ENCODE measurements around the gene INTS11. TPM values are rescaled to one million over a fixed set of nuclear protein-coding genes. Genes with fewer than 3 reads are reported as not detected.

The INTS11 gene
- total and polyA plus RNA-seq, 4 donors: 26.3 to 40.5 (median 34.5) TPM

DNA sequence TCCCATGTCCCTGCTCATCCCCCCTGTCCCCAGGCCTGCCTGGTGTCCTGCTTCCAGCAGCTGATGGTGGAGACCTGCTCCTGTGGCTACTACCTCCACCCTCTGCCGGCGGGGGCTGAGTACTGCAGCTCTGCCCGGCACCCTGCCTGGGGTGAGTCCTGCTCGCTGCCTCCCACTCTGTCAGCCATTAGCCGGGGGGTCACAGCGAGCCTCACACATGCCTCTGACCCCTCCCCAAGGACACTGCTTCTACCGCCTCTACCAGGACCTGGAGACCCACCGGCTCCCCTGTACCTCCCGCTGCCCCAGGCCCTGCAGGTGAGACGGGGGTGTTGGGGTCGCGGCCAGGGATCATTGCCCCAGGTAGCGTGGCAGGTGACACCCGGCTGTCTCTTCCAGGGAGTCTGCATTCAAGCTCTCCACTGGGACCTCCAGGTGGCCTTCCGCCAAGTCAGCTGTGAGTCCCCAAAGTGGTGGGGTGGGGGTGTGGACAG, 34.2 kb downstream of the INTS11 start:
- Histone ChIP-seq H3K9me3 (ENCODE audit: control insufficient read depth in 4 of 4, low read length in 3 of 4) (no peaks in the 10 kb centered on the region), H3K4me1 (ENCODE audit: control insufficient read depth in 4 of 4, insufficient read depth in 4 of 4, low read length in 3 of 4) (peaks cover 0 to 13% (median 7%) of the 10 kb centered on the region in 4 donors), H3K27me3 (ENCODE audit: control insufficient read depth in 4 of 4, insufficient read depth in 4 of 4, low read length in 3 of 4) (no peaks in the 10 kb centered on the region), H3K4me3 (ENCODE audit: low read depth in 1 of 3, low read length in 3 of 3) (no peak overlapping the region), H3K27ac (ENCODE audit: low read depth in 1 of 2, low read length in 2 of 2) (no peak overlapping the region), H3K9ac (ENCODE audit: low read depth in 1 of 2, low read length in 2 of 2) (no peak overlapping the region), H3K36me3 (ENCODE audit: control insufficient read depth in 4 of 4, insufficient read depth in 3 of 4, low read depth in 1 of 4, low read length in 3 of 4) (peaks cover 0 to 9% (median under 1%) of the 10 kb centered on the region in 4 donors)
- WGBS: 59% methylated on average over 15 of the region's 15 CpGs
- TF ChIP-seq, protein P1, sequence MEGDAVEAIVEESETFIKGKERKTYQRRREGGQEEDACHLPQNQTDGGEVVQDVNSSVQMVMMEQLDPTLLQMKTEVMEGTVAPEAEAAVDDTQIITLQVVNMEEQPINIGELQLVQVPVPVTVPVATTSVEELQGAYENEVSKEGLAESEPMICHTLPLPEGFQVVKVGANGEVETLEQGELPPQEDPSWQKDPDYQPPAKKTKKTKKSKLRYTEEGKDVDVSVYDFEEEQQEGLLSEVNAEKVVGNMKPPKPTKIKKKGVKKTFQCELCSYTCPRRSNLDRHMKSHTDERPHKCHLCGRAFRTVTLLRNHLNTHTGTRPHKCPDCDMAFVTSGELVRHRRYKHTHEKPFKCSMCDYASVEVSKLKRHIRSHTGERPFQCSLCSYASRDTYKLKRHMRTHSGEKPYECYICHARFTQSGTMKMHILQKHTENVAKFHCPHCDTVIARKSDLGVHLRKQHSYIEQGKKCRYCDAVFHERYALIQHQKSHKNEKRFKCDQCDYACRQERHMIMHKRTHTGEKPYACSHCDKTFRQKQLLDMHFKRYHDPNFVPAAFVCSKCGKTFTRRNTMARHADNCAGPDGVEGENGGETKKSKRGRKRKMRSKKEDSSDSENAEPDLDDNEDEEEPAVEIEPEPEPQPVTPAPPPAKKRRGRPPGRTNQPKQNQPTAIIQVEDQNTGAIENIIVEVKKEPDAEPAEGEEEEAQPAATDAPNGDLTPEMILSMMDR (IDR thresholded peaks at IDR 0.05; ENCODE audit: low read depth, low read length, missing input control): peak; percentile 74
- TF ChIP-seq RXRA (IDR thresholded peaks at IDR 0.05): no peak
- TF ChIP-seq RAD21 (IDR thresholded peaks at IDR 0.05): peak in 1 of 2 donors; percentile 86
- TF ChIP-seq ZBTB33 (IDR thresholded peaks at IDR 0.05): no peak
- DNase-seq (ENCODE audit: low spot score): peak; percentile 75

DNA sequence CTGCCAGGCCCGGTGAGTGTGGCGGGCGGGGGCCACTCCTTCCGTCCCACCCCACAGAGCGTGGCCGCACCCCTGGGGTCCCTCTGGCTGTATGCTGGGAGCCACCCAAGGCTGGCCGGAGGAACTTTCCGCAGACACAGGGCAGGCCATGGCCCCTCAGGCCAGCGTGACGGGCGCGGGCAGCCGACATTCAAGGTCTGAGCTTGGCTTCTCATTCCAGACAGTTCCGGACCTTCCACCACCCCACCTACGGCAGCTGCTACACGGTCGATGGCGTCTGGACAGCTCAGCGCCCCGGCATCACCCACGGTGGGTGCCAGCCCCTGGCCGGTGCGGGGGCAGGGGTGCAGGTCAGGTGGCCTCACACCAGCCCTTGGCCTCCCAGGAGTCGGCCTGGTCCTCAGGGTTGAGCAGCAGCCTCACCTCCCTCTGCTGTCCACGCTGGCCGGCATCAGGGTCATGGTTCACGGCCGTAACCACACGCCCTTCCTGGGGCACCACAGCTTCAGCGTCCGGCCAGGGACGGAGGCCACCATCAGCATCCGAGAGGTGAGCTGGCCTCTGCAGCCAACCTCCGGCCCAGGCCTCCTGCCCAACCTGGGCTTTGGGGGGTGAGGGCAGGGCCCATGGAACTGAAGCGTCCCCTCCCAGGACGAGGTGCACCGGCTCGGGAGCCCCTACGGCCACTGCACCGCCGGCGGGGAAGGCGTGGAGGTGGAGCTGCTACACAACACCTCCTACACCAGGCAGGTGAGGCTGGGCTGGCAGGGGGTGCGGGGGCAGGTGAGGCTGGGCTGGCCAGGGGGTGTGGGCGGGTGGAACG, 37.0 kb downstream of the INTS11 start:
- no peak overlapping the region for H3K27ac ChIP-seq (ENCODE audit: low read depth in 1 of 2, low read length in 2 of 2)
- H3K4me1 ChIP-seq (ENCODE audit: control insufficient read depth in 4 of 4, insufficient read depth in 4 of 4, low read length in 3 of 4): peaks cover 0 to 13% (median 7%) of the 10 kb centered on the region in 4 donors
- no peak overlapping the region for H3K4me3 ChIP-seq (ENCODE audit: low read depth in 1 of 3, low read length in 3 of 3)
- no peaks in the 10 kb centered on the region for H3K36me3 ChIP-seq (ENCODE audit: control insufficient read depth in 4 of 4, insufficient read depth in 3 of 4, low read depth in 1 of 4, low read length in 3 of 4)
- WGBS: 83% methylated on average over 46 of the region's 46 CpGs
- no peak overlapping the region for H3K9ac ChIP-seq (ENCODE audit: low read depth in 1 of 2, low read length in 2 of 2)
- no peaks in the 10 kb centered on the region for H3K9me3 ChIP-seq (ENCODE audit: control insufficient read depth in 4 of 4, low read length in 3 of 4)
- TF ChIP-seq MAX (IDR thresholded peaks at IDR 0.05) (no peak), ZBTB33 (IDR thresholded peaks at IDR 0.05) (no peak), EGR1 (IDR thresholded peaks at IDR 0.05; ENCODE audit: low read depth in 2 of 2) (no peak), RXRA (IDR thresholded peaks at IDR 0.05) (no peak), GABPA (IDR thresholded peaks at IDR 0.05 in 1 of 2, conservative IDR thresholded peaks at IDR 0.05 in 1 of 2) (no peak)
- TF ChIP-seq, protein P2, sequence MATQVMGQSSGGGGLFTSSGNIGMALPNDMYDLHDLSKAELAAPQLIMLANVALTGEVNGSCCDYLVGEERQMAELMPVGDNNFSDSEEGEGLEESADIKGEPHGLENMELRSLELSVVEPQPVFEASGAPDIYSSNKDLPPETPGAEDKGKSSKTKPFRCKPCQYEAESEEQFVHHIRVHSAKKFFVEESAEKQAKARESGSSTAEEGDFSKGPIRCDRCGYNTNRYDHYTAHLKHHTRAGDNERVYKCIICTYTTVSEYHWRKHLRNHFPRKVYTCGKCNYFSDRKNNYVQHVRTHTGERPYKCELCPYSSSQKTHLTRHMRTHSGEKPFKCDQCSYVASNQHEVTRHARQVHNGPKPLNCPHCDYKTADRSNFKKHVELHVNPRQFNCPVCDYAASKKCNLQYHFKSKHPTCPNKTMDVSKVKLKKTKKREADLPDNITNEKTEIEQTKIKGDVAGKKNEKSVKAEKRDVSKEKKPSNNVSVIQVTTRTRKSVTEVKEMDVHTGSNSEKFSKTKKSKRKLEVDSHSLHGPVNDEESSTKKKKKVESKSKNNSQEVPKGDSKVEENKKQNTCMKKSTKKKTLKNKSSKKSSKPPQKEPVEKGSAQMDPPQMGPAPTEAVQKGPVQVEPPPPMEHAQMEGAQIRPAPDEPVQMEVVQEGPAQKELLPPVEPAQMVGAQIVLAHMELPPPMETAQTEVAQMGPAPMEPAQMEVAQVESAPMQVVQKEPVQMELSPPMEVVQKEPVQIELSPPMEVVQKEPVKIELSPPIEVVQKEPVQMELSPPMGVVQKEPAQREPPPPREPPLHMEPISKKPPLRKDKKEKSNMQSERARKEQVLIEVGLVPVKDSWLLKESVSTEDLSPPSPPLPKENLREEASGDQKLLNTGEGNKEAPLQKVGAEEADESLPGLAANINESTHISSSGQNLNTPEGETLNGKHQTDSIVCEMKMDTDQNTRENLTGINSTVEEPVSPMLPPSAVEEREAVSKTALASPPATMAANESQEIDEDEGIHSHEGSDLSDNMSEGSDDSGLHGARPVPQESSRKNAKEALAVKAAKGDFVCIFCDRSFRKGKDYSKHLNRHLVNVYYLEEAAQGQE (IDR thresholded peaks at IDR 0.05): no peak
- no peaks in the 10 kb centered on the region for H3K27me3 ChIP-seq (ENCODE audit: control insufficient read depth in 4 of 4, insufficient read depth in 4 of 4, low read length in 3 of 4)
- no peak for DNase-seq (ENCODE audit: low spot score)

All from liver (tissue), 9 donors.